ENCODE results near the gene LSP1.

The LSP1 gene

GRCh38 chr11:1825039-1825740 lies 27.7 kb upstream of the LSP1 start:
- no peak for DNase-seq (ENCODE audit: low read depth)

GRCh38 chr11:1825785-1826451 lies 27.0 kb upstream of the LSP1 start:
- no peak for DNase-seq (ENCODE audit: low read depth)

GRCh38 chr11:1826552-1827094 lies 26.3 kb upstream of the LSP1 start:
- DNase-seq (ENCODE audit: low read depth) = no peak

- DNase-seq (ENCODE audit: low read depth) = no peak
These were observed 25.6 kb upstream of the LSP1 start for GRCh38 chr11:1827095-1827813.

GRCh38 chr11:1827931-1828330 lies 25.0 kb upstream of the LSP1 start:
- DNase-seq (ENCODE audit: low read depth) = no peak

GRCh38 chr11:1828542-1828941 lies 24.3 kb upstream of the LSP1 start:
- no peak for DNase-seq (ENCODE audit: low read depth)

GRCh38 chr11:1829039-1829820 lies 23.7 kb upstream of the LSP1 start:
- DNase-seq (ENCODE audit: low read depth) = no peak

GRCh38 chr11:1830004-1830321 lies 22.9 kb upstream of the LSP1 start:
- DNase-seq (ENCODE audit: low read depth) = no peak

GRCh38 chr11:1830322-1831223 lies 22.3 kb upstream of the LSP1 start:
- no peak for DNase-seq (ENCODE audit: low read depth)

- no peak for DNase-seq (ENCODE audit: low read depth)
These were observed 21.3 kb upstream of the LSP1 start for GRCh38 chr11:1831338-1832210.

GRCh38 chr11:1832211-1832919 lies 20.5 kb upstream of the LSP1 start:
- DNase-seq (ENCODE audit: low read depth) = peak; percentile 51

- DNase-seq (ENCODE audit: low read depth) = no peak
These were observed 20.0 kb upstream of the LSP1 start for GRCh38 chr11:1832920-1833295.

- no peak for DNase-seq (ENCODE audit: low read depth)
These were observed 18.7 kb upstream of the LSP1 start for GRCh38 chr11:1834062-1834610.

GRCh38 chr11:1834779-1835670 lies 17.9 kb upstream of the LSP1 start, which contains the start of gene SYT8:
TSS of gene SYT8 (plus strand) at chr11:1834990. CDS start at chr11:1835106, 116 bp downstream.
- DNase-seq (ENCODE audit: low read depth) = no peak

- no peak for DNase-seq (ENCODE audit: low read depth)
These were observed 17.2 kb upstream of the LSP1 start for GRCh38 chr11:1835671-1836010.

- no peak for DNase-seq (ENCODE audit: low read depth)
These were observed 16.6 kb upstream of the LSP1 start for GRCh38 chr11:1836011-1836945.
